GM23338 (cell line): Measurements from ENCODE around the gene GJB3. TPM values are rescaled to one million over a fixed set of nuclear protein-coding genes. Genes with fewer than 3 reads are reported as not detected.
A peak's percentile ranks its signal among the peaks of the same experiment; 100 is the strongest.
"Not testable (repeated sequence)": the region's sequence is repeated elsewhere in the genome, so short reads cannot be mapped to it uniquely, and the experiment has no call there.

Source experiments
- ATAC-seq: fragments of 200-7000 bp; cut with Tn5 transposase; 3 replicates; pipeline ENCODE4 v1.9.1; 2020
- DNase-seq: peaks from one replicate; pipeline ENCODE4 v3.0.0-alpha.2; 2015; ENCODE audit warnings: low spot score
- H2AFZ ChIP-seq: fragments of 200-600 bp; sonication (generic); 2 replicates; pipeline ENCODE4 v1.8.0; 2016; ENCODE audit warnings: antibody characterized with exemption, mild to moderate bottlenecking, moderate library complexity
- H3F3A ChIP-seq: fragments of 200-600 bp; sonication (generic); replicated peaks from 2 replicates; pipeline ENCODE4 v1.8.0; 2017; ENCODE audit warnings: antibody characterized with exemption, mixed run types, low read depth
- H3K27ac ChIP-seq: fragments of 200-600 bp; sonication (generic); 2 replicates; pipeline ENCODE4 v1.6.1; 2016; ENCODE audit warnings: low read depth
- H3K27me3 ChIP-seq: fragments of 200-600 bp; sonication (generic); 2 replicates; pipeline ENCODE4 v1.8.0; 2016; ENCODE audit warnings: mild to moderate bottlenecking, mixed run types, moderate library complexity; ENCODE audit not compliant: insufficient read depth
- H3K36me3 ChIP-seq: fragments of 200-600 bp; sonication (generic); 2 replicates; pipeline ENCODE4 v1.8.0; 2016; ENCODE audit warnings: mild to moderate bottlenecking; ENCODE audit not compliant: insufficient read depth
- H3K4me1 ChIP-seq: fragments of 200-600 bp; sonication (generic); 2 replicates; pipeline ENCODE4 v1.8.0; 2016; ENCODE audit warnings: mild to moderate bottlenecking, moderate library complexity; ENCODE audit not compliant: insufficient read depth
- H3K4me2 ChIP-seq: fragments of 200-600 bp; sonication (generic); 2 replicates; pipeline ENCODE4 v1.7.1; 2017; ENCODE audit warnings: mixed run types
- H3K4me3 ChIP-seq: fragments of 200-600 bp; sonication (generic); 2 replicates; pipeline ENCODE4 v1.6.1; 2016; ENCODE audit warnings: mixed run types
- H3K79me2 ChIP-seq: fragments of 200-600 bp; sonication (generic); replicated peaks from 2 replicates; pipeline ENCODE4 v1.8.0; 2017; ENCODE audit warnings: mild to moderate bottlenecking; ENCODE audit not compliant: insufficient read depth
- H3K9me2 ChIP-seq: fragments of 200-600 bp; sonication (generic); 2 replicates; pipeline ENCODE4 v1.8.0; 2017; ENCODE audit not compliant: insufficient read depth
- H4K20me1 ChIP-seq: fragments of 200-600 bp; sonication (generic); replicated peaks from 2 replicates; pipeline ENCODE4 v1.8.0; 2017; ENCODE audit warnings: mild to moderate bottlenecking; ENCODE audit not compliant: insufficient read depth
- H3K27ac Mint-ChIP-seq: 2 replicates; pipeline ENCODE4 v1.8.0; 2020; ENCODE audit warnings: inconsistent platforms, mild to moderate bottlenecking, moderate library complexity, mixed read lengths
- H3K27me3 Mint-ChIP-seq: 3 replicates; pipeline ENCODE4 v1.8.0; 2022; ENCODE audit warnings: low read depth, mild to moderate bottlenecking, moderate library complexity, mixed read lengths, inconsistent platforms; ENCODE audit not compliant: insufficient read depth, poor library complexity
- H3K36me3 Mint-ChIP-seq: 3 replicates; pipeline ENCODE4 v1.8.0; 2021; ENCODE audit warnings: low read depth, mild to moderate bottlenecking, inconsistent platforms, moderate library complexity, mixed read lengths
- H3K4me1 Mint-ChIP-seq: 3 replicates; pipeline ENCODE4 v1.8.0; 2020; ENCODE audit warnings: mild to moderate bottlenecking, inconsistent platforms, mixed read lengths
- H3K4me3 Mint-ChIP-seq: 3 replicates; pipeline ENCODE4 v1.8.0; 2021; ENCODE audit warnings: moderate library complexity, mild to moderate bottlenecking, inconsistent platforms, mixed read lengths
- H3K9me3 Mint-ChIP-seq: 3 replicates; pipeline ENCODE4 v1.8.0; 2020; ENCODE audit warnings: moderate library complexity, mild to moderate bottlenecking, inconsistent platforms, mixed read lengths
- CREB1 ChIP-seq: fragments of 250-450 bp; sonication (Bioruptor Pico); IDR thresholded peaks from 2 replicates; pipeline ENCODE4 v1.5.0; 2020; ENCODE audit warnings: low read depth, mild to moderate bottlenecking, moderate library complexity
- CTCF ChIP-seq, 2 experiments: fragments of 200-600 bp in 1 of 2; sonication (generic) in 1 of 2; conservative IDR thresholded peaks; 2 replicates each; pipeline versions ENCODE4 v1.5.1 to v1.6.1; 2016 to 2017; ENCODE audit warnings: antibody characterized with exemption in 2 of 2, low read depth in 2 of 2, mild to moderate bottlenecking in 2 of 2, moderate library complexity in 1 of 2
- ETS1 ChIP-seq: IDR thresholded peaks from 2 replicates; pipeline ENCODE4 v1.6.1; 2016; ENCODE audit warnings: antibody characterized with exemption
- EZH2 ChIP-seq: fragments of 200-600 bp; sonication (generic); IDR thresholded peaks from one replicate; pipeline ENCODE4 v1.8.0; 2017; ENCODE audit warnings: antibody characterized with exemption, mild to moderate bottlenecking, low read depth; ENCODE audit not compliant: unreplicated experiment
- EZH2phosphoT487 ChIP-seq: fragments of 200-600 bp; sonication (generic); IDR thresholded peaks from one replicate; pipeline ENCODE4 v1.8.1; 2018; ENCODE audit warnings: antibody characterized with exemption; ENCODE audit not compliant: unreplicated experiment
- JUNB ChIP-seq: IDR thresholded peaks from one replicate; pipeline ENCODE4 v1.6.1; 2016; ENCODE audit warnings: antibody characterized with exemption; ENCODE audit not compliant: unreplicated experiment
- NANOG ChIP-seq: IDR thresholded peaks from 2 replicates; pipeline ENCODE4 v1.6.1; 2016; ENCODE audit warnings: antibody characterized with exemption, borderline replicate concordance
- POLR2AphosphoS5 ChIP-seq: IDR thresholded peaks from 2 replicates; pipeline ENCODE4 v1.6.1; 2016; ENCODE audit warnings: antibody characterized with exemption, low read depth
- REST ChIP-seq: IDR thresholded peaks from one replicate; pipeline ENCODE4 v1.6.1; 2018; ENCODE audit warnings: antibody characterized with exemption; ENCODE audit not compliant: unreplicated experiment
- STAT1 ChIP-seq: IDR thresholded peaks from one replicate; pipeline ENCODE4 v1.6.1; 2016; ENCODE audit warnings: antibody characterized with exemption; ENCODE audit not compliant: unreplicated experiment
- ZNF114 ChIP-seq: fragments of 250-450 bp; sonication (Bioruptor Pico); IDR thresholded peaks from 2 replicates; pipeline ENCODE4 v1.5.0; 2020; ENCODE audit warnings: mild to moderate bottlenecking, moderate library complexity
- ZNF331 ChIP-seq: fragments of 250-450 bp; sonication (Bioruptor Pico); IDR thresholded peaks from 2 replicates; pipeline ENCODE4 v1.5.0; 2020; ENCODE audit warnings: low read depth, mild to moderate bottlenecking, moderate library complexity
- polyA plus RNA-seq: library from polyadenylated mRNA; unstranded; fragments of >200 nt; fragmentation: Nextera tagmentation; extraction: Ambion mirVana; gene quantifications from 2 replicates; pipeline ENCODE4 v1.2.1, GENCODE V29; 2016
- total RNA-seq: library from RNA; depleted of rRNA; stranded (reverse); fragments of >200 nt; shearing (Covaris generic); gene quantifications from 2 replicates; pipeline ENCODE4 v1.2.3, GENCODE V29; 2014

GJB3 gene
- total and polyA plus RNA-seq, 2 experiments from 2014 or later = 0.26 to 0.31 TPM

DNA sequence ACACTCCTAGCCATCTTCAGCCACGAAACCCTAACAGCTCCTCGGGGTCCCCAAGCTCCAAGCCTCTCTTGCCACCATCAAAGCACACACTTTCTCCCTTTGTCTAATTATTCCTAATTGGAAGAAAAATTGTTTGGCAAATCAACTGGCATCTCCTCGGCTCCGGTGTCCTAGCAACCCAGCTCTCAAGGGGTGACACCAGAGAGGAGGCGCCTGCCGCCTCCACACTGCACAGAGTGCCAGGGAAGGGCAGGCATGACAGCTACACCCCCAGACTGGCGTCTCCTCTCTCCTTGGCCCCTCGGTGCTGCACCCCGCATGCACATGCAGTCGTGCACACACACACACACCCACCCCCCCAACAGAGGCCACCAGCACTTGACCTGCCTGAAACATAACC is 44.3 kb upstream of the GJB3 start (continued):
- TF ChIP-seq EZH2phosphoT487 (no peak), ZNF114 (no peak), ZNF331 (CRISPR knock-in tag) (no peak), ETS1 (no peak), NANOG (no peak), CREB1 (CRISPR knock-in tag) (no peak), STAT1 (no peak), JUNB (no peak), REST (no peak), POLR2AphosphoS5 (no peak)

- H2AFZ ChIP-seq = peak overlapping the region; percentile 59; the same call in 1 of the 2 replicates
- peaks cover 16% of the 10 kb centered on the region for H3K4me1 Mint-ChIP-seq
- H3K4me1 ChIP-seq, H3K9me2 ChIP-seq, H3K36me3 ChIP-seq, H3K27ac ChIP-seq, H4K20me1 ChIP-seq, H3K27me3 ChIP-seq, H3K9me3 Mint-ChIP-seq, DNase-seq, H3F3A ChIP-seq, H3K79me2 ChIP-seq, H3K4me3 Mint-ChIP-seq, H3K4me2 ChIP-seq, H3K36me3 Mint-ChIP-seq, H3K27ac Mint-ChIP-seq, ATAC-seq, H3K4me3 ChIP-seq, H3K27me3 Mint-ChIP-seq: not testable (repeated sequence)
These were observed 43.8 kb upstream of the GJB3 start for GRCh38 chr1:34737236-34737635.

DNA sequence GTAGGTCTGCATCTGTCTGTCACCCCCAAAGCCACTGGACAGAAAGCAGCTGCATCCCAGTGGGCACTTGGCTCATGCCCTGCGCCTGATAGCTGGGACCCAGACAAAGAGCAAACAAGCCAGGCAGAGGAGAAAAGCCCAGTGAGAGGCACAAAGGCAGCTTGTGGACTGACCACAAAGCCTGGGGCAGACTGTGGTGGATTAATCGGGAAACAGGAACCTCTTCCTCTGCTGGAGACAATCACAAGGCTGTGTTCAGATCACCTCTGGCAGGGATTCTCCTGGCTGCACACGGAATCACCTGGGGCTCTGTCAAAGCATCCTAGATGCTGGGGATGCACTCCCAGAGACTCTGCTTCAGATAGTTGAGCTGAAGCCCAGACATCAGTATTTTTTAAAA is 41.4 kb upstream of the GJB3 start:
- ATAC-seq = peak; percentile 7; the same call in 2 of the 3 replicates
- H3K4me1 Mint-ChIP-seq = peaks cover 16% of the 10 kb centered on the region
- no peak for TF ChIP-seq CTCF (conservative IDR thresholded peaks at IDR 0.05; ENCODE audit: low read depth in 2 of 2)
- no peak for TF ChIP-seq CREB1 (CRISPR knock-in tag)
- no peak for TF ChIP-seq STAT1
- TF ChIP-seq POLR2AphosphoS5 = no peak
- TF ChIP-seq EZH2 = no peak
- no peak for TF ChIP-seq ZNF331 (CRISPR knock-in tag)

More for the DNA sequence above, 41.4 kb upstream of the GJB3 start:
- H3F3A ChIP-seq = no peaks in the 10 kb centered on the region
- Mint-ChIP-seq H3K27ac (no peak overlapping the region), H3K36me3 (no peaks in the 10 kb centered on the region), H3K4me3 (no peak overlapping the region), H3K9me3 (no peaks in the 10 kb centered on the region; the same call in 2 of the 3 replicates), H3K27me3 (peaks cover 6% of the 10 kb centered on the region)
- H3K27me3 ChIP-seq = no peaks in the 10 kb centered on the region
- no peaks in the 10 kb centered on the region for H3K79me2 ChIP-seq
- H3K27ac ChIP-seq = no peak overlapping the region
- H2AFZ ChIP-seq = no peak overlapping the region
- no peaks in the 10 kb centered on the region for H3K9me2 ChIP-seq
- no peak for DNase-seq
- no peak overlapping the region for H3K4me2 ChIP-seq
- H3K4me3 ChIP-seq = no peak overlapping the region
- H4K20me1 ChIP-seq = no peaks in the 10 kb centered on the region
- H3K4me1 ChIP-seq = no peaks in the 10 kb centered on the region; the same call in 1 of the 2 replicates
- H3K36me3 ChIP-seq = no peaks in the 10 kb centered on the region
